Smooth muscle cell (in vitro differentiated cells): ENCODE data around the gene METTL2B. TPM values are rescaled to one million over a fixed set of nuclear protein-coding genes. Genes with fewer than 3 reads are reported as not detected.
"Not testable (repeated sequence)": the region's sequence is repeated elsewhere in the genome, so short reads cannot be mapped to it uniquely, and the experiment has no call there.

ENCODE experiments used
- DNase-seq: peaks from one replicate; lab custom pipeline; 2025; ENCODE audit not compliant: unreplicated experiment; lab: John Stamatoyannopoulos, UW
- H2AFZ ChIP-seq: fragments of 200-600 bp; sonication (generic); 2 replicates; pipeline ENCODE4 v1.6.0; 2016; ENCODE audit warnings: antibody characterized with exemption, low read depth, mild to moderate bottlenecking
- H3F3A ChIP-seq: fragments of 200-600 bp; sonication (generic); 2 replicates; pipeline ENCODE4 v1.6.0; 2017; ENCODE audit warnings: antibody characterized with exemption, low read depth
- H3K27ac ChIP-seq: fragments of 200-600 bp; sonication (generic); 2 replicates; pipeline ENCODE4 v1.5.1; 2016; ENCODE audit warnings: low read depth, mild to moderate bottlenecking
- H3K27me3 ChIP-seq: fragments of 200-600 bp; sonication (generic); 2 replicates; pipeline ENCODE4 v1.6.1; 2016; ENCODE audit warnings: low read depth, mild to moderate bottlenecking
- H3K36me3 ChIP-seq: fragments of 200-600 bp; sonication (generic); 2 replicates; pipeline ENCODE4 v1.5.1; 2016; ENCODE audit warnings: low read depth
- H3K4me1 ChIP-seq: fragments of 200-600 bp; sonication (generic); 2 replicates; pipeline ENCODE4 v1.5.1; 2016; ENCODE audit warnings: low read depth
- H3K4me2 ChIP-seq: fragments of 200-600 bp; sonication (generic); 2 replicates; pipeline ENCODE4 v1.6.0; 2016; ENCODE audit warnings: mild to moderate bottlenecking
- H3K4me3 ChIP-seq: fragments of 200-600 bp; sonication (generic); 2 replicates; pipeline ENCODE4 v1.5.1; 2016; ENCODE audit warnings: mild to moderate bottlenecking
- H3K79me2 ChIP-seq: fragments of 200-600 bp; sonication (generic); 2 replicates; pipeline ENCODE4 v1.6.0; 2016; ENCODE audit warnings: low read depth, mild to moderate bottlenecking
- H3K9ac ChIP-seq: fragments of 200-600 bp; sonication (generic); 2 replicates; pipeline ENCODE4 v1.6.0; 2016; ENCODE audit warnings: low read depth
- H3K9me3 ChIP-seq: fragments of 200-600 bp; sonication (generic); replicated peaks from 2 replicates; pipeline ENCODE4 v1.5.1; 2016; ENCODE audit warnings: low read depth
- H4K20me1 ChIP-seq: fragments of 200-600 bp; sonication (generic); 2 replicates; pipeline ENCODE4 v1.6.0; 2016; ENCODE audit warnings: low read depth
- WGBS: methylation state at CpG from one replicate; pipeline ENCODE4 v1.1.7; 2016; ENCODE audit warnings: low lambda C conversion rate; 5-methylcytosine and 5-hydroxymethylcytosine counted together
- polyA plus RNA-seq: library from polyadenylated mRNA; unstranded; fragments of >200 nt; fragmentation: Nextera tagmentation; extraction: Ambion mirVana; gene quantifications from 2 replicates; pipeline ENCODE4 v1.2.1, GENCODE V29; 2016
- small RNA-seq: library from RNA; depleted of rRNA; stranded (forward); fragments of <200 nt; gene quantifications from one replicate; pipeline ENCODE3, GENCODE V24; 2014
- total RNA-seq: library from RNA; depleted of rRNA; stranded (reverse); fragments of >200 nt; gene quantifications from 2 replicates; pipeline ENCODE4 v1.2.3, GENCODE V29; 2014
- TF ChIP-seq, protein P1 (sequence below): fragments of 200-600 bp; sonication (generic); IDR thresholded peaks from 2 replicates; pipeline ENCODE4 v1.5.1; 2017; ENCODE audit warnings: borderline replicate concordance, mild to moderate bottlenecking, antibody characterized with exemption; ENCODE audit not compliant: insufficient read depth, poor library complexity, severe bottlenecking

The METTL2B gene
- total and polyA plus RNA-seq, 2 experiments from 2014 or later = 11.9 to 25.7 TPM

DNA sequence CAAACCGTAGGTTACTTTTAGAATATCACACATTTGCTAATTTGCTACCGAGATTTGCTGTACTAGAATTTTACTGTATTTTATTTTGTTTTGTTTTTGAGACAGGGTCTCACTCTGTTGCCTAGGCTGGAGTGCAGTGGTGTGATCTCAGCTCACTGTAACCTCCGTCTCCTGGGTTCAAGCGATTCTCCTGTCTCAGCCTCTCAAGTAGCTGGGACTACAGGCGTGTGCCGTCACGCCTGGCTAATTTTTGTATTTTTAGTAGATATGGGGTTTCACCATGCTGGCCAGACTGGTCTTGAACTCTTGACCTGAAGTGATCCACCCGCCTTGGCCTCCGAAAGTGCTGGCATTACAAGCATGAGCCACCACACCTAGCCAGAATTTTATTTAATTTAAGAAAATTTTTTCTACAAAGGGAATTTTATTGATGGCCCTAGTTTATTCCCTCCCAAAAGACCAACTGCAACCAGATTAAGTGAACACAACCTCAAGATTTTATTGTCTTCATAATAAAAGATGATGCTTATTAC lies 69.8 kb downstream of the METTL2B start:
- not testable (repeated sequence) for H3K27me3 ChIP-seq, H3K4me2 ChIP-seq, H2AFZ ChIP-seq, DNase-seq, H3F3A ChIP-seq, H3K27ac ChIP-seq, H3K4me1 ChIP-seq, H3K36me3 ChIP-seq, H3K4me3 ChIP-seq, H3K9ac ChIP-seq, H3K9me3 ChIP-seq
- peaks cover 80% of the 10 kb centered on the region for H3K79me2 ChIP-seq
- H4K20me1 ChIP-seq = peaks cover 80% of the 10 kb centered on the region
- WGBS = 98% methylated on average over 9 of the region's 9 CpGs

DNA sequence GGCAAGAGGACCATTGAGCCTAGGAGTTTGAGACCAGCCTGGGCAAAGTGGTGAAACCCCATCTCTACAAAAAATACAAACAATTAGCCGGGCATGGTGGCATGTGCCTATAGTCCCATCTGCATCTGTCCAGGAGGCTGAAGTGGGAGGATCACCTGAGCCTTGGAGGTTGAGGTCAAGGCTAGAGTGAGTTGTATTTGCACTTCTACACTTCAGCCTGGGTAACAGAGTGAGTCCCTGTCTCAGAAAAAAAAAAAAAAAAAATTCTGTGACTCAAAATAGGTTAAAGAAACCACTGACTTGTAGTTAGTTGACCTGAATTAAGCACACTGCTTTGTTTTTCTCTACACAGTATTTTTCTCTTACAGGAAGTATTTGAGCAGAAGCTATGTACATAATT lies 74.4 kb downstream of the METTL2B start:
- Histone ChIP-seq H4K20me1 (peaks cover 77% of the 10 kb centered on the region), H3F3A (no peaks in the 10 kb centered on the region), H3K27ac (no peak overlapping the region), H3K9ac (no peak overlapping the region), H2AFZ (no peak overlapping the region), H3K4me3 (no peak overlapping the region), H3K4me2 (no peak overlapping the region), H3K9me3 (no peaks in the 10 kb centered on the region), H3K27me3 (no peaks in the 10 kb centered on the region), H3K4me1 (no peaks in the 10 kb centered on the region), H3K79me2 (peaks cover 70% of the 10 kb centered on the region), H3K36me3 (no peaks in the 10 kb centered on the region)
- 100% methylated on average over 1 of the region's 1 CpG for WGBS
- TF ChIP-seq, protein P1, sequence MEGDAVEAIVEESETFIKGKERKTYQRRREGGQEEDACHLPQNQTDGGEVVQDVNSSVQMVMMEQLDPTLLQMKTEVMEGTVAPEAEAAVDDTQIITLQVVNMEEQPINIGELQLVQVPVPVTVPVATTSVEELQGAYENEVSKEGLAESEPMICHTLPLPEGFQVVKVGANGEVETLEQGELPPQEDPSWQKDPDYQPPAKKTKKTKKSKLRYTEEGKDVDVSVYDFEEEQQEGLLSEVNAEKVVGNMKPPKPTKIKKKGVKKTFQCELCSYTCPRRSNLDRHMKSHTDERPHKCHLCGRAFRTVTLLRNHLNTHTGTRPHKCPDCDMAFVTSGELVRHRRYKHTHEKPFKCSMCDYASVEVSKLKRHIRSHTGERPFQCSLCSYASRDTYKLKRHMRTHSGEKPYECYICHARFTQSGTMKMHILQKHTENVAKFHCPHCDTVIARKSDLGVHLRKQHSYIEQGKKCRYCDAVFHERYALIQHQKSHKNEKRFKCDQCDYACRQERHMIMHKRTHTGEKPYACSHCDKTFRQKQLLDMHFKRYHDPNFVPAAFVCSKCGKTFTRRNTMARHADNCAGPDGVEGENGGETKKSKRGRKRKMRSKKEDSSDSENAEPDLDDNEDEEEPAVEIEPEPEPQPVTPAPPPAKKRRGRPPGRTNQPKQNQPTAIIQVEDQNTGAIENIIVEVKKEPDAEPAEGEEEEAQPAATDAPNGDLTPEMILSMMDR = no peak
- DNase-seq = no peak

DNA sequence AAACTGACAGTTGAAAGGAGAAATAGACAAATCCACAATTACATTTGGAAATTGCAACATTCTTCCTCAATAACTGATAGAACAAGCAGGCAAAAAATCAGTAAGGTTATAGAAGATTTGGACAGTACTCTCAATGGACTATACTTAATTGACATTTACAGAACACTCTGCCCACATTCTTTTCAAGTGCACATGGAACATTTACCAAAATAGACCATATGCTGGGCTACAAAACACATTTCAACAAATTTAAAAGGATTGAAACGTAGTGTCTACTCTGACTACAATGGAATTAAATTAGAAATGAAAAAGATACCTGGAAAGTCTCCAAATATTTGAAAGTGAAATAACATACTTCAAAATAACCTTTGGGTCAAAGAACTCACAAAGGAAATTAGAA lies 77.8 kb downstream of the METTL2B start:
- not testable (repeated sequence) for H3K4me2 ChIP-seq, H3K36me3 ChIP-seq, H3K4me1 ChIP-seq, DNase-seq, H3K27me3 ChIP-seq, H3K9me3 ChIP-seq, H3F3A ChIP-seq, H3K27ac ChIP-seq, H3K9ac ChIP-seq, H2AFZ ChIP-seq, H3K4me3 ChIP-seq
- 73% methylated on average over 1 of the region's 1 CpG for WGBS
- peaks cover 68% of the 10 kb centered on the region for H3K79me2 ChIP-seq
- H4K20me1 ChIP-seq = peaks cover 60% of the 10 kb centered on the region

Small RNAs within 50 kb of the gene (small RNA-seq; reads per million reads assigned to genes)
- not detected for gene AC010655.1
- not detected for gene AC010655.2
- not detected for gene RF00017
- gene RNU7-54P = not detected

Other genes with a start within 250 kb of the METTL2B start
- gene LEP, start 235.5 kb upstream of the METTL2B start, total RNA-seq = not detected in 2 replicates
- gene LEP, start 235.5 kb upstream of the METTL2B start, polyA plus RNA-seq = not detected in 2 replicates
- gene RBM28, start 132.8 kb upstream of the METTL2B start, total RNA-seq = 13.7 and 17.3 TPM in 2 replicates
- gene RBM28, start 132.8 kb upstream of the METTL2B start, polyA plus RNA-seq = 23.2 and 27.1 TPM in 2 replicates
- gene PRRT4, start 115.1 kb upstream of the METTL2B start, total RNA-seq = 0.09 and 2.5 TPM in 2 replicates
- gene PRRT4, start 115.1 kb upstream of the METTL2B start, polyA plus RNA-seq = 0.83 and 1.5 TPM in 2 replicates
- gene IMPDH1, start 66.8 kb upstream of the METTL2B start, total RNA-seq = 48.4 and 56.0 TPM in 2 replicates
- gene IMPDH1, start 66.8 kb upstream of the METTL2B start, polyA plus RNA-seq = 99.4 and 129 TPM in 2 replicates
- 37.5 and 45.1 TPM in 2 replicates for gene HILPDA, start 20.9 kb upstream of the METTL2B start, total RNA-seq
- gene HILPDA, start 20.9 kb upstream of the METTL2B start, polyA plus RNA-seq = 90.2 and 109 TPM in 2 replicates
- gene GARIN1A, start 195.5 kb downstream of the METTL2B start, total RNA-seq = 0.49 and 1.2 TPM in 2 replicates
- 0.46 and 0.60 TPM in 2 replicates for gene GARIN1A, start 195.5 kb downstream of the METTL2B start, polyA plus RNA-seq